BLaER1 treated with 17β-estradiol and CSF1 and Interleukin-3, amounts not matched to agents 10 nM and 100 nM (cell line): ENCODE measurements around the gene PFN4.
"Not testable (repeated sequence)": the region's sequence is repeated elsewhere in the genome, so short reads cannot be mapped to it uniquely, and the experiment has no call there.

ENCODE experiments used
- H3K27ac ChIP-seq, 11 experiments: shearing (Covaris generic); formaldehyde crosslinking; 2 replicates each; pipeline ENCODE4 v1.8.1; 2022
- H3K27me3 ChIP-seq, 11 experiments: shearing (Covaris generic); formaldehyde crosslinking; 2 replicates each; pipeline ENCODE4 v1.8.1; 2022
- H3K36me3 ChIP-seq, 11 experiments: shearing (Covaris generic); formaldehyde crosslinking; 2 replicates each; pipeline ENCODE4 v1.8.1; 2022
- H3K4me1 ChIP-seq, 10 experiments: shearing (Covaris generic); formaldehyde crosslinking; 2 replicates each; pipeline ENCODE4 v1.8.1; 2022
- H3K4me2 ChIP-seq, 11 experiments: shearing (Covaris generic); formaldehyde crosslinking; 2 replicates each; pipeline ENCODE4 v1.8.1; 2022
- H3K4me3 ChIP-seq, 10 experiments: shearing (Covaris generic); formaldehyde crosslinking; 2 replicates each; pipeline ENCODE4 v1.8.1; 2022
- H3K9ac ChIP-seq, 11 experiments: shearing (Covaris generic); formaldehyde crosslinking; 2 replicates each; pipeline ENCODE4 v1.8.1; 2022
- H3K9me3 ChIP-seq, 11 experiments: shearing (Covaris generic); formaldehyde crosslinking; replicated peaks in 1 of 11; 2 replicates each; pipeline ENCODE4 v1.8.1; 2022
- H4K20me1 ChIP-seq, 11 experiments: shearing (Covaris generic); formaldehyde crosslinking; 2 replicates each; pipeline ENCODE4 v1.8.1; 2022
- Cebpa-rat ChIP-seq, 11 experiments: shearing (Covaris generic); IDR thresholded peaks; 2 replicates each; pipeline ENCODE4 v1.8.1; 2022

Gene PFN4

DNA sequence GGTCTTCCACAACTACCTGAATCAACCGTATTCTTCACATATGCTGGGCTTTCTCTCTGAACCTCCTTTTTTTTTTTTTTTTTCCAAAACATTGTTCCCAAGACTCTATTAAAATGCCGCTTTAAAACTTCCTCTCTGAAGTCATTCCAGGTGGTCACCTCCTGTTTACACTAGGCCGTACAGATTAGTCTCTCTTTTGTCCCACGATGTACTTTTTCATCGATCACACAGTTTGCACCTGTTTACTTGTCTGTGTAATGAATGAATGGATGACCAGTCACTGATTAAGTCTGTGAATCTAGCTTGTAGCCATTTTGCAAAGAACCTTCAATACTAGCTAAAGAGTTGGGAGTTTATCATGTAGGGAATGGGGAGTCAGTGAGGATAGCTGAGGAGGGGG is 35.0 kb upstream of the PFN4 start:
- Histone ChIP-seq H3K9ac (no peak overlapping the region), H3K36me3 (peaks cover 0 to 40% (median 4%) of the 10 kb centered on the region in 11 experiments; a peak in 11 of 22 replicates), H3K27me3 (no peaks in the 10 kb centered on the region), H3K27ac (no peak overlapping the region), H3K4me1 (peaks cover 0 to 3% (median 2%) of the 10 kb centered on the region in 10 experiments; a peak in 10 of 20 replicates), H3K4me3 (no peak overlapping the region), H4K20me1 (no peaks in the 10 kb centered on the region), H3K9me3 (peaks cover 6 to 22% (median 14%) of the 10 kb centered on the region in 11 experiments; a peak in 19 of 22 replicates), H3K4me2 (no peak overlapping the region)
- TF ChIP-seq Cebpa-rat (IDR thresholded peaks at IDR 0.05): no peak

GRCh38 chr2:24153478-24153877 is 30.3 kb upstream of the PFN4 start:
- Histone ChIP-seq H3K4me3 (no peak overlapping the region), H3K9ac (no peak overlapping the region), H3K36me3 (peaks cover 0 to 29% (median 7%) of the 10 kb centered on the region in 11 experiments; a peak in 11 of 22 replicates), H3K9me3 (peaks cover 0 to 11% (median 8%) of the 10 kb centered on the region in 11 experiments; a peak in 17 of 22 replicates), H3K27ac (no peak overlapping the region), H3K4me1 (no peaks in the 10 kb centered on the region), H4K20me1 (no peaks in the 10 kb centered on the region), H3K27me3 (no peaks in the 10 kb centered on the region), H3K4me2 (no peak overlapping the region)
- no peak for TF ChIP-seq Cebpa-rat (IDR thresholded peaks at IDR 0.05)

GRCh38 chr2:24152413-24153197 is 29.5 kb upstream of the PFN4 start:
- H4K20me1 ChIP-seq: no peaks in the 10 kb centered on the region
- H3K36me3 ChIP-seq: peaks cover 7 to 38% (median 14%) of the 10 kb centered on the region in 11 experiments; a peak in 17 of 22 replicates
- TF ChIP-seq Cebpa-rat (IDR thresholded peaks at IDR 0.05): no peak
- H3K4me1 ChIP-seq: no peaks in the 10 kb centered on the region
- H3K4me3 ChIP-seq: no peak overlapping the region
- no peak overlapping the region for H3K4me2 ChIP-seq
- no peaks in the 10 kb centered on the region for H3K27me3 ChIP-seq
- peaks cover 8 to 20% (median 16%) of the 10 kb centered on the region in 11 experiments for H3K9me3 ChIP-seq
- no peak overlapping the region for H3K27ac ChIP-seq
- H3K9ac ChIP-seq: no peak overlapping the region

DNA sequence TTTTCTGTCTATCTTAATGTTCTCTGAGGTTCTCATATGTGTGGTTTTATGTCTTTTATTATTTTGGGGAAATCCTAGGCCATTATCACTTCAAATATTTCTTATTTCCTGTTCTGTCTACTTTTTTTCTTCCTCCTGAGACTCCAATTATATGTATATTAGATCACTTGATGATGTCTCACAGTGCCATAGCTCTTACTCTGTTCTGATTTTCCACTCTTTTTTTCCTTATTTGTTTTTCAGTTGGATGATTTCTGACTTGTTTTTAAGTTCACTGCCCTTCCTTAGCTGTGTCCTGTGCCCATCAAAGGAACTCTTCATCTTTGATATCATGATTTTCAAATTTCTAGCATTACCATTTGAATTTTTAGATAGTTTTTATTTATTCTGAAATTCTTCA is 24.2 kb upstream of the PFN4 start:
- Histone ChIP-seq H3K36me3 (peaks cover 10 to 43% (median 22%) of the 10 kb centered on the region in 11 experiments; a peak in 19 of 22 replicates), H3K27ac (no peak overlapping the region), H3K27me3 (no peaks in the 10 kb centered on the region), H3K9me3 (peaks cover 25 to 50% (median 33%) of the 10 kb centered on the region in 11 experiments), H3K4me2 (no peak overlapping the region), H3K4me3 (no peak overlapping the region; a peak in 1 of 20 replicates), H3K9ac (no peak overlapping the region), H4K20me1 (no peaks in the 10 kb centered on the region), H3K4me1 (no peaks in the 10 kb centered on the region)
- no peak for TF ChIP-seq Cebpa-rat (IDR thresholded peaks at IDR 0.05)

DNA sequence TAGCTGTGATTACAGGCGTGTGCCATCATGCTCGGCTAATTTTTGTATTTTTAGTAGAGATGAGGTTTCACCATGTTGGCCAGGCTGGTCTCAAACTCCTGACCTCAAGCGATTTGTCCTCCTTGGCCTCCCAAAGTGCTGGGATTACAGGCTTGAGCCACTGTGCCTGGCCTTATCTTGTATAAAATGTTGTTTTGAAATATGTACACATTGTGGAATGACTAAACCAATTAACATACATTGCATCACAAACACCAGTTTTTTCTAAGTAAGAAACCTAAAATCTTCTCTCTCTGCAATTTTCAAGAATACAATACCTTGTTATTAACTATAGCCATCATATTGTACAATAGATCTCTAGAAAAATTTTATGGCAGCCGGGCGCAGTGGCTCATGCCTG is 17.2 kb upstream of the PFN4 start:
- H3K4me3 ChIP-seq, H4K20me1 ChIP-seq, H3K4me1 ChIP-seq, H3K27ac ChIP-seq, H3K27me3 ChIP-seq, H3K9ac ChIP-seq: not testable (repeated sequence)
- Histone ChIP-seq H3K4me2 (peak overlapping the region in 3 of 11 experiments; percentile 6 to 38 (median 14); a peak in 3 of 22 replicates), H3K36me3 (peaks cover 0 to 15% (median 11%) of the 10 kb centered on the region in 11 experiments; a peak in 14 of 22 replicates), H3K9me3 (peaks cover 0 to 12% (median 0%) of the 10 kb centered on the region in 11 experiments; a peak in 4 of 22 replicates)

GRCh38 chr2:24132543-24132942 is 9.4 kb upstream of the PFN4 start:
- H3K27ac ChIP-seq: no peak overlapping the region
- no peak overlapping the region for H3K4me3 ChIP-seq
- H3K4me1 ChIP-seq: 0 out of 20 replicates have a peak, but pooled peaks cover 0 to 5% (median 0%) of the 10 kb centered on the region in 10 experiments
- peaks cover 0 to 10% (median 6%) of the 10 kb centered on the region in 11 experiments; a peak in 3 of 22 replicates for H3K36me3 ChIP-seq
- peaks cover 22 to 31% (median 27%) of the 10 kb centered on the region in 11 experiments for H3K9me3 ChIP-seq
- no peak overlapping the region for H3K4me2 ChIP-seq
- H3K9ac ChIP-seq: no peak overlapping the region
- no peak for TF ChIP-seq Cebpa-rat (IDR thresholded peaks at IDR 0.05)
- H4K20me1 ChIP-seq: no peaks in the 10 kb centered on the region
- H3K27me3 ChIP-seq: no peaks in the 10 kb centered on the region

GRCh38 chr2:24125956-24126355 is 2.8 kb upstream of the PFN4 start:
- H3K27me3 ChIP-seq: no peaks in the 10 kb centered on the region
- TF ChIP-seq Cebpa-rat (IDR thresholded peaks at IDR 0.05): no peak
- no peaks in the 10 kb centered on the region for H4K20me1 ChIP-seq
- H3K9me3 ChIP-seq: peaks cover 0 to 4% (median 1%) of the 10 kb centered on the region in 11 experiments; a peak in 7 of 22 replicates
- no peak overlapping the region for H3K9ac ChIP-seq
- H3K4me2 ChIP-seq: no peak overlapping the region
- H3K4me1 ChIP-seq: peaks cover 13 to 26% (median 19%) of the 10 kb centered on the region in 10 experiments
- no peak overlapping the region for H3K4me3 ChIP-seq
- H3K36me3 ChIP-seq: 0 out of 22 replicates have a peak, but pooled peaks cover 0 to 6% (median 0%) of the 10 kb centered on the region in 11 experiments
- no peak overlapping the region for H3K27ac ChIP-seq

- no peaks in the 10 kb centered on the region for H3K9me3 ChIP-seq
- no peaks in the 10 kb centered on the region for H4K20me1 ChIP-seq
- H3K4me1 ChIP-seq: peaks cover 13 to 26% (median 19%) of the 10 kb centered on the region in 10 experiments
- TF ChIP-seq Cebpa-rat (IDR thresholded peaks at IDR 0.05): no peak
- H3K9ac ChIP-seq: peak overlapping the region; percentile 82 to 93 (median 90)
- H3K27ac ChIP-seq: peak overlapping the region; percentile 79 to 92 (median 87); a peak in 21 of 22 replicates
- H3K36me3 ChIP-seq: 0 out of 22 replicates have a peak, but pooled peaks cover 0 to 6% (median 0%) of the 10 kb centered on the region in 11 experiments
- H3K4me3 ChIP-seq: peak overlapping the region; percentile 67 to 88 (median 77)
- H3K27me3 ChIP-seq: no peaks in the 10 kb centered on the region
- peak overlapping the region; percentile 79 to 96 (median 89) for H3K4me2 ChIP-seq
Measured at GRCh38 chr2:24123922-24124580, 917 bp upstream of the PFN4 start.
